K562 (cell line): Measurements from ENCODE around the gene BID.

ENCODE experiments used
- CTCF ChIP-seq, 3 experiments: IDR thresholded peaks in 2 of 3; conservative IDR thresholded peaks in 1 of 3; 2 replicates each; pipeline ENCODE4 v1.5.1; 2011 to 2012; ENCODE audit warnings: low read length in 3 of 3, mild to moderate bottlenecking in 3 of 3, control low read depth in 2 of 3, improper control_type of control experiment in 1 of 3, inconsistent platforms in 1 of 3, low read depth in 1 of 3, mixed read lengths in 1 of 3, moderate library complexity in 1 of 3; ENCODE audit not compliant: insufficient read depth in 2 of 3
- MEF2A ChIP-seq: IDR thresholded peaks from 2 replicates; pipeline ENCODE4 v1.6.1; 2011; ENCODE audit warnings: low read depth, mild to moderate bottlenecking, low read length, moderate library complexity; ENCODE audit not compliant: control insufficient read depth
- NFRKB ChIP-seq: fragments of 450-650 bp; IDR thresholded peaks from 2 replicates; pipeline ENCODE4 v1.6.1; 2016; ENCODE audit warnings: low read depth
- POLR2A ChIP-seq: fragments of 450-650 bp; conservative IDR thresholded peaks from 2 replicates; pipeline ENCODE4 v1.6.1; 2016
- ZNF224 ChIP-seq: sonication (generic); formaldehyde crosslinking; IDR thresholded peaks from 2 replicates; pipeline ENCODE4 v1.8.0; 2022; ENCODE audit warnings: mild to moderate bottlenecking, missing genetic modification reagents
- TF ChIP-seq, protein P1 (sequence below): fragments of 200-400 bp; formaldehyde crosslinking; IDR thresholded peaks from 2 replicates; pipeline ENCODE4 v1.6.1; 2017; ENCODE audit warnings: mild to moderate bottlenecking, low read depth, low read length, moderate library complexity

- TF ChIP-seq POLR2A (no peak), NFRKB (no peak), MEF2A (no peak), ZNF224 (CRISPR knock-in tag) (no peak), CTCF (IDR thresholded peaks at IDR 0.05 in 2 of 3, conservative IDR thresholded peaks at IDR 0.05 in 1 of 3; ENCODE audit: insufficient read depth in 2 of 3, low read depth in 1 of 3, low read length in 3 of 3) (no peak)
- TF ChIP-seq, protein P1, sequence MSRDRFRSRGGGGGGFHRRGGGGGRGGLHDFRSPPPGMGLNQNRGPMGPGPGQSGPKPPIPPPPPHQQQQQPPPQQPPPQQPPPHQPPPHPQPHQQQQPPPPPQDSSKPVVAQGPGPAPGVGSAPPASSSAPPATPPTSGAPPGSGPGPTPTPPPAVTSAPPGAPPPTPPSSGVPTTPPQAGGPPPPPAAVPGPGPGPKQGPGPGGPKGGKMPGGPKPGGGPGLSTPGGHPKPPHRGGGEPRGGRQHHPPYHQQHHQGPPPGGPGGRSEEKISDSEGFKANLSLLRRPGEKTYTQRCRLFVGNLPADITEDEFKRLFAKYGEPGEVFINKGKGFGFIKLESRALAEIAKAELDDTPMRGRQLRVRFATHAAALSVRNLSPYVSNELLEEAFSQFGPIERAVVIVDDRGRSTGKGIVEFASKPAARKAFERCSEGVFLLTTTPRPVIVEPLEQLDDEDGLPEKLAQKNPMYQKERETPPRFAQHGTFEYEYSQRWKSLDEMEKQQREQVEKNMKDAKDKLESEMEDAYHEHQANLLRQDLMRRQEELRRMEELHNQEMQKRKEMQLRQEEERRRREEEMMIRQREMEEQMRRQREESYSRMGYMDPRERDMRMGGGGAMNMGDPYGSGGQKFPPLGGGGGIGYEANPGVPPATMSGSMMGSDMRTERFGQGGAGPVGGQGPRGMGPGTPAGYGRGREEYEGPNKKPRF, result no peak
These were observed 64.2 kb downstream of the BID start for GRCh38 chr22:17710023-17710422.
